ENCODE results near the gene MS4A14. TPM values are rescaled to one million over a fixed set of nuclear protein-coding genes. Genes with fewer than 3 reads are reported as not detected.
"Not testable (repeated sequence)": the region's sequence is repeated elsewhere in the genome, so short reads cannot be mapped to it uniquely, and the experiment has no call there.

MS4A14 gene
- total RNA-seq, 1 donor from 2014 or later: 3.6 TPM

- DNase-seq (ENCODE audit: low spot score): no peak
Measured at GRCh38 chr11:60389279-60389910, 6.9 kb upstream of the MS4A14 start.

- DNase-seq (ENCODE audit: low spot score): no peak
Measured at GRCh38 chr11:60390419-60390818, 5.8 kb upstream of the MS4A14 start.

GRCh38 chr11:60392361-60392760 is 3.9 kb upstream of the MS4A14 start:
- DNase-seq (ENCODE audit: low spot score): no peak

- no peak for DNase-seq (ENCODE audit: low spot score)
Measured at GRCh38 chr11:60393016-60393415, 3.2 kb upstream of the MS4A14 start.

GRCh38 chr11:60394666-60395380 is 1.4 kb upstream of the MS4A14 start:
- DNase-seq (ENCODE audit: low spot score): no peak

- DNase-seq (ENCODE audit: low spot score): no peak
Measured at GRCh38 chr11:60396799-60397198, 540 bp downstream of the MS4A14 start.

- DNase-seq (ENCODE audit: low spot score): no peak
Measured at GRCh38 chr11:60420015-60420414, 23.8 kb downstream of the MS4A14 start.

- DNase-seq (ENCODE audit: low spot score): no peak
Measured at GRCh38 chr11:60422609-60423008, 26.4 kb downstream of the MS4A14 start.

- no peak for DNase-seq (ENCODE audit: low spot score)
Measured at GRCh38 chr11:60428517-60428916, 32.3 kb downstream of the MS4A14 start.

- no peak for DNase-seq (ENCODE audit: low spot score)
Measured at GRCh38 chr11:60429272-60429671, 33.0 kb downstream of the MS4A14 start, which contains the start of gene MS4A5. TSS of gene MS4A5 (plus strand) at chr11:60429572. CDS start at chr11:60429675, 103 bp downstream.

- DNase-seq (ENCODE audit: low spot score): no peak
Measured at GRCh38 chr11:60431251-60431650, 35.0 kb downstream of the MS4A14 start.

GRCh38 chr11:60433401-60433800 is 37.1 kb downstream of the MS4A14 start:
- no peak for DNase-seq (ENCODE audit: low spot score)

- DNase-seq (ENCODE audit: low spot score): no peak
Measured at GRCh38 chr11:60447070-60447469, 50.8 kb downstream of the MS4A14 start.

GRCh38 chr11:60447846-60448245 is 51.6 kb downstream of the MS4A14 start:
- no peak for DNase-seq (ENCODE audit: low spot score)

- not testable (repeated sequence) for DNase-seq (ENCODE audit: low spot score)
Measured at GRCh38 chr11:60451185-60451584, 54.9 kb downstream of the MS4A14 start.

GRCh38 chr11:60454212-60454611 is 58.0 kb downstream of the MS4A14 start:
- no peak for DNase-seq (ENCODE audit: low spot score)

GRCh38 chr11:60455531-60456042 is 59.3 kb downstream of the MS4A14 start, which contains the start of gene MS4A1:
TSS of gene MS4A1 (plus strand) at chr11:60455847. CDS start at chr11:60462375, 6,528 bp downstream.
- DNase-seq (ENCODE audit: low spot score): no peak

GRCh38 chr11:60457576-60457975 is 61.3 kb downstream of the MS4A14 start:
- DNase-seq (ENCODE audit: low spot score): no peak

GRCh38 chr11:60459345-60459744 is 63.1 kb downstream of the MS4A14 start:
- DNase-seq (ENCODE audit: low spot score): no peak
